Sigmoid colon (tissue), 4 donors: ENCODE results near the gene EHBP1.

ENCODE experiments used
- CTCF ChIP-seq, 4 experiments: fragments of 450-650 bp in 3 of 4; fragments of 200-600 bp in 1 of 4; IDR thresholded peaks; one replicate each; pipeline ENCODE4 v1.5.1; 2016 to 2019; ENCODE audit warnings: antibody characterized with exemption in 4 of 4, mild to moderate bottlenecking in 3 of 4, moderate library complexity in 2 of 4
- EP300 ChIP-seq, 4 donors: sonication (generic); formaldehyde crosslinking; IDR thresholded peaks; one replicate each; pipeline ENCODE4 v1.6.1; 2017; ENCODE audit warnings: antibody characterized with exemption in 4 of 4
- POLR2AphosphoS5 ChIP-seq, 4 donors: sonication (generic); formaldehyde crosslinking; IDR thresholded peaks; one replicate each; pipeline ENCODE4 v1.6.1; 2017; ENCODE audit warnings: antibody characterized with exemption in 4 of 4

- no peak for TF ChIP-seq CTCF (IDR thresholded peaks at IDR 0.05)
- TF ChIP-seq POLR2AphosphoS5 (IDR thresholded peaks at IDR 0.05), result no peak
- no peak for TF ChIP-seq EP300 (IDR thresholded peaks at IDR 0.05)
These were observed 295.3 kb downstream of the EHBP1 start for GRCh38 chr2:63000801-63001200.
